Ramos (cell line): ENCODE data around the gene DERL3.

Experiments used
- in situ Hi-C: fragments of 300-500 bp; cut with MboI; formaldehyde crosslinking; loops from one replicate; pipeline ENCODE4 v1.14.3; 2022; ENCODE audit warnings: low sequenced_read_pairs; ENCODE audit not compliant: unreplicated experiment

The DERL3 gene

DNA sequence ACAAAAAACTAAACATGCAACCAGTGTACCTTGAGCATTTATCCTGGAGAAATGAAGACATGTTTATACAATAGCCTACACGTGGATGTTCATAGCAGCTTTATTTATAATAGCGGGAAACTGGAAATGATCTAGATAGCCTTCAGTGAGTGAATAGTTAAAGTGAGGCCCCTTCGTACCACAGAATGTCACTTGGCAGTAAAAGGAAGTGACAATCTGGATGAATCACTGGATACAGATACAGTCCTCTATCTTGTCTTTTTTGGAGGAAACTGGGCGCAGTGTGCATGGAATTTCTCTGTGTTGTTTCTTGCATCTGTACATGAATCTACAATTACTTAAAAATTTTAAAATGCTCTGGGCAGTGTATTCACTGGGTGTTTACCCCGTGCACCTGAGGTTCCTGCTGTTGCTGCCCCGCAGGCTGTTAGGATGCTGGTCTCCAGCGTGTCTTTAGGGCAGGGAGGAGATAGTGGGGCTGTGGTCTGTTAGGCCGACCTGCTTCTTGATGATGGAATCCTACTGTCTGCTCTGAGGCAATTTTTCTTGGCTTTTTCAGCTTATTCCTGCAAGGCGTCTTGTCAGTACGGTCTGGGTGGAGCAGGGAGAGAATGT, 23.2 kb downstream of the DERL3 start:
- in situ Hi-C loops: no loop called here

GRCh38 chr22:23812378-23812777, 26.4 kb downstream of the DERL3 start:
- in situ Hi-C loops: no loop called here

DNA sequence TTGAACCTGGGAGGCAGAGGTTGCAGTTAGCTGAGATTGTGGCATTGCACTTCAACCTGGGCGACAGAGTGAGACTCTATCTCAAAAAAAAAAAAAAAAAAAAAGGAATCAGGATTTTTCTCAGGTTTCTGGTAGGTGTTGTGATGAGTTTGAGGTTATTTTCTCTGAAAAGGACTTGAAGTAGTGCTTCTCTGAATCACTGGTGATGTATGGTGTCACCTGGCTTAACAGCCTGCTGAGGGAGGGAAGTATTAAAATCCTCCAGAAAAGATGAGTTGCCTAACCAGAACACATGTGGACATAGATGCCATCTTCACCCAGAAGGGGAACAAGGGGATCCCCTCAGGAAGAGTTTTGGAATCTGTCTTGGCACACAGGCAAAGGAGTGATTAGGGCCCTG, 32.0 kb downstream of the DERL3 start:
- in situ Hi-C loops: no loop called here

DNA sequence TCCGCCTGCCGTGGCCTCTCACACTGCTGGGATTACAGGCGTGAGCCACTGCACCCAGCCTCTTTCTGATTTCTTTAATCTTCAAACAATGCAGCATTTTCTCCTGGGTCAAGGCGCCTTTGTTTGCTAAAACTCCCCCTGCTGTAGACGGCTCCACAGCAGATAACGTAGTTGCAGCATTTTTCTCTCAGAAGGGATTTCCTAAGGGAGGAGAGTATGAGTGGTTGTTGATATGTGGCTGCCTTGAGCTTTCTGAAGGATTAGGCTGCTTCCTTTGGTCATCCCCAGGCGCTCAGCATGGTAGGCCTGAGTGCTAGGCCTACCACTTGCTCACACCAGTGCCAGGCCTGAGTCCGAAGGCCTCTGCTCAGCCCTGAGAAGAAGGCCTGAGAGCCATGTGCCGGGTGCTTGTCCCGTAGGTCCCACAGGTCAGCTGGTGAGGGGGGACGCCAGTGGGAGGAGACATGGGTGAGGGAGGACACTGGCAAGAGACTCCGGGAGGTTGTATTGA, 34.0 kb downstream of the DERL3 start:
- in situ Hi-C loops: no loop called here

- in situ Hi-C loops: no loop called here
Observed at GRCh38 chr22:23803001-23803819, 35.6 kb downstream of the DERL3 start.

- in situ Hi-C loops: no loop called here
Observed at GRCh38 chr22:23801886-23802377, 36.9 kb downstream of the DERL3 start.

- in situ Hi-C loops: no loop called here
Observed at GRCh38 chr22:23801238-23801821, 37.5 kb downstream of the DERL3 start.

- in situ Hi-C loops: no loop called here
Observed at GRCh38 chr22:23800297-23801237, 38.2 kb downstream of the DERL3 start.

DNA sequence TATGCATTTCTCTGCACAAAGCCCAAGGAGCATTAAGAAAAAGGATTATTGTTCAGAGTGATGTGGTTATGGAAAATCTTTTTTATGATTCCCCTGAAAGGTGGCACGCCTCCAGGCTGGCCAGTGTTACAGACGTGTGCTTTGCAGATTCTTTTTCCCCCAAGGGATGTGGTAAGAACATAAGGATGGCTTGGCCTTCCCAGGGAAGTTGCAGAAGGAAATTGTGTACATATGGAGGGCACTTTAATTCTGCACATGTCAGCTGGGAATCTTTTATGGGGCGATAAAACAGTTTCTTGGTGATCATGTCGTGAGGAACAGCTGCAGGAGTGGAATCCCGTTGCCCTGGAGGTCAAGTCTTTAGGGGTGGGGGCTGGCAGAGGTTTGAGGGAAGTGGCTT, 42.3 kb downstream of the DERL3 start:
- in situ Hi-C loops: no loop called here

GRCh38 chr22:23793326-23793725, 45.5 kb downstream of the DERL3 start:
- in situ Hi-C loops: no loop called here

GRCh38 chr22:23791738-23792645, 46.8 kb downstream of the DERL3 start:
- in situ Hi-C loops: no loop called here

- in situ Hi-C loops: no loop called here
Observed at GRCh38 chr22:23790819-23791737, 47.7 kb downstream of the DERL3 start.

- in situ Hi-C loops: no loop called here
Observed at GRCh38 chr22:23789638-23790037, 49.2 kb downstream of the DERL3 start.

- in situ Hi-C loops: no loop called here
Observed at GRCh38 chr22:23789121-23789520, 49.7 kb downstream of the DERL3 start.

DNA sequence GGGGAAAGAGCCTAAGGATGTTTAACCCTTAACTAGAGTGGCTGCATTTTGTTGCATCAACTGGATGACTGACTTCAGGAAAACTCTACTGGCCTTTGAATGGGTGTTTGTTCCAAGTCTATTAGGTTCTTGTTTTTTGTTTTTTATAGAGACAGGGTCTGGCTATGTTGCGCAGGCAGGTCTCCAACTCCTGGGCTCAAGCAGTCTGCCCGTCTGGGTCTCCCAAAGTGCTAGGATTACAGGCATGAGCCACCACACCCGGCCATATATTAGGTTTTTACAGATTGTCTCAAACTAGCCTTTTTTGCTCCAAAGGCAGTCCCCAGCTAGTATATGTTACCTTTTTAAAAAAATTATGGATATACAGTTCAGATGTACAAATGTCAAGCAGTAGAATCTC, 50.9 kb downstream of the DERL3 start:
- in situ Hi-C loops: no loop called here

DNA sequence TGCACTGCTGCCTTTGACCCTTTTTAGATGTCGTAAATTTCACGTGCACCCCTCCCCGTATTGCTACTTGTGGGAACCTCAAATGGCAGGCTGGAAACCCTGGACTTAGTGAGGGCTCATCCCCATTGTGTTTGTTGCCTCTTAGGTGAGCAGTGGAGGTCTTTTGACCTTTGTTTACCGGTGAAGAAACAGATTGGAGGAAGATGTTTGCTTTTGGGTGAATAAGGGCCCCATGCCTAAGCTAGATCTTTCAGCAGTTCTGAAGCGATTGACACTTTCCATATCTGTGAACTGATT, 51.3 kb downstream of the DERL3 start:
- in situ Hi-C loops: no loop called here

GRCh38 chr22:23786752-23787599, 51.8 kb downstream of the DERL3 start, which contains the start of gene SMARCB1:
SMARCB1 (plus strand) TSS chr22:23786966; CDS start chr22:23787170, 204 bp downstream.
- in situ Hi-C loops: no loop called here
